Mesenchymal stem cell (in vitro differentiated cells and primary cell): Measurements from ENCODE around the gene ATG2B.

Experiments used
- DNase-seq: peaks from one replicate; pipeline ENCODE4 v3.0.0-alpha.2; 2013
- H2AFZ ChIP-seq: one replicate; pipeline ENCODE4 v1.6.1; 2013; ENCODE audit warnings: low read depth, mild to moderate bottlenecking, control low read depth, inconsistent platforms, low read length, moderate library complexity
- H2AK5ac ChIP-seq: 2 replicates; pipeline ENCODE4 v1.6.1; 2013; ENCODE audit warnings: low read length, moderate library complexity, mild to moderate bottlenecking, inconsistent platforms; ENCODE audit not compliant: severe bottlenecking
- H2BK120ac ChIP-seq: one replicate; pipeline ENCODE4 v1.6.1; 2013; ENCODE audit warnings: low read depth, mild to moderate bottlenecking, inconsistent platforms, low read length, moderate library complexity
- H2BK12ac ChIP-seq, 2 experiments: one replicate each; pipeline ENCODE4 v1.6.1; 2013; ENCODE audit warnings: inconsistent platforms in 2 of 2, low read length in 2 of 2, mild to moderate bottlenecking in 2 of 2, moderate library complexity in 2 of 2, control low read depth in 1 of 2
- H2BK15ac ChIP-seq: one replicate; pipeline ENCODE4 v1.6.1; 2013; ENCODE audit warnings: mild to moderate bottlenecking, low read depth, inconsistent platforms; ENCODE audit not compliant: poor library complexity, severe bottlenecking
- H2BK5ac ChIP-seq: 2 replicates; pipeline ENCODE4 v1.6.1; 2013; ENCODE audit warnings: low read depth, mild to moderate bottlenecking, low read length, control low read depth, inconsistent platforms; ENCODE audit not compliant: poor library complexity, severe bottlenecking
- H3K14ac ChIP-seq, 2 experiments: one replicate each; pipeline ENCODE4 v1.6.1; 2013; ENCODE audit warnings: inconsistent platforms in 2 of 2, low read length in 2 of 2, control low read depth in 1 of 2, mild to moderate bottlenecking in 1 of 2, moderate library complexity in 1 of 2
- H3K18ac ChIP-seq, 2 experiments: one replicate each; pipeline ENCODE4 v1.6.1; 2013; ENCODE audit warnings: inconsistent platforms in 2 of 2, low read length in 2 of 2, control low read depth in 1 of 2, low read depth in 1 of 2, mild to moderate bottlenecking in 1 of 2
- H3K23ac ChIP-seq, 2 experiments: one replicate each; pipeline ENCODE4 v1.6.1; 2013; ENCODE audit warnings: inconsistent platforms in 2 of 2, low read length in 2 of 2, mild to moderate bottlenecking in 2 of 2, moderate library complexity in 2 of 2, control low read depth in 1 of 2
- H3K27ac ChIP-seq: 2 replicates; pipeline ENCODE4 v1.5.1; 2013; ENCODE audit warnings: mild to moderate bottlenecking, moderate library complexity, low read length, control low read depth, inconsistent platforms; ENCODE audit not compliant: poor library complexity, severe bottlenecking
- H3K27me3 ChIP-seq, 2 experiments: 2 replicates each; pipeline versions ENCODE4 v1.6.1 to v1.7.0; 2013; ENCODE audit warnings: low read length in 2 of 2, mild to moderate bottlenecking in 2 of 2, moderate library complexity in 2 of 2, control low read depth in 1 of 2, inconsistent platforms in 1 of 2; ENCODE audit not compliant: control insufficient read depth in 1 of 2, insufficient read depth in 1 of 2
- H3K36me3 ChIP-seq, 2 experiments: 2 replicates each; pipeline versions ENCODE4 v1.6.1 to v1.7.0; 2013; ENCODE audit warnings: low read length in 2 of 2, control low read depth in 1 of 2, inconsistent platforms in 1 of 2, low read depth in 1 of 2, mild to moderate bottlenecking in 1 of 2; ENCODE audit not compliant: insufficient read depth in 2 of 2, control insufficient read depth in 1 of 2
- H3K4ac ChIP-seq, 2 experiments: one replicate each; pipeline ENCODE4 v1.6.1; 2013; ENCODE audit warnings: inconsistent platforms in 2 of 2, low read length in 2 of 2, mild to moderate bottlenecking in 2 of 2, moderate library complexity in 2 of 2, control low read depth in 1 of 2, low read depth in 1 of 2
- H3K4me1 ChIP-seq: 2 replicates; pipeline ENCODE4 v1.6.1; 2013; ENCODE audit warnings: low read depth, low read length, control low read depth; ENCODE audit not compliant: control insufficient read depth, insufficient read depth
- H3K4me2 ChIP-seq: 2 replicates; pipeline ENCODE4 v1.6.1; 2013; ENCODE audit warnings: low read length, mild to moderate bottlenecking, inconsistent platforms; ENCODE audit not compliant: poor library complexity, severe bottlenecking
- H3K4me3 ChIP-seq, 2 experiments: 2 replicates each; pipeline versions ENCODE4 v1.5.1 to v1.7.0; 2013; ENCODE audit warnings: low read length in 2 of 2, mild to moderate bottlenecking in 2 of 2, control low read depth in 1 of 2, low read depth in 1 of 2; ENCODE audit not compliant: insufficient read depth in 1 of 2
- H3K79me1 ChIP-seq: replicated peaks from 2 replicates; pipeline ENCODE4 v1.6.1; 2013; ENCODE audit warnings: mild to moderate bottlenecking, control low read depth, low read length, inconsistent platforms; ENCODE audit not compliant: poor library complexity, severe bottlenecking
- H3K9ac ChIP-seq: 2 replicates; pipeline ENCODE4 v1.7.0; 2013; ENCODE audit warnings: mild to moderate bottlenecking, low read length, moderate library complexity
- H3K9me3 ChIP-seq: 2 replicates; pipeline ENCODE4 v1.7.0; 2013; ENCODE audit warnings: mild to moderate bottlenecking, low read length; ENCODE audit not compliant: control insufficient read depth
- H4K8ac ChIP-seq: one replicate; pipeline ENCODE4 v1.6.1; 2013; ENCODE audit warnings: inconsistent platforms, mild to moderate bottlenecking, low read length, moderate library complexity
- H4K91ac ChIP-seq: one replicate; pipeline ENCODE4 v1.6.1; 2013; ENCODE audit warnings: mild to moderate bottlenecking, low read length, inconsistent platforms
- WGBS: methylation state at CpG from one replicate; pipeline ENCODE4 v1.1.7; 2013; ENCODE audit warnings: mixed read lengths; 5-methylcytosine and 5-hydroxymethylcytosine counted together

Gene ATG2B

DNA sequence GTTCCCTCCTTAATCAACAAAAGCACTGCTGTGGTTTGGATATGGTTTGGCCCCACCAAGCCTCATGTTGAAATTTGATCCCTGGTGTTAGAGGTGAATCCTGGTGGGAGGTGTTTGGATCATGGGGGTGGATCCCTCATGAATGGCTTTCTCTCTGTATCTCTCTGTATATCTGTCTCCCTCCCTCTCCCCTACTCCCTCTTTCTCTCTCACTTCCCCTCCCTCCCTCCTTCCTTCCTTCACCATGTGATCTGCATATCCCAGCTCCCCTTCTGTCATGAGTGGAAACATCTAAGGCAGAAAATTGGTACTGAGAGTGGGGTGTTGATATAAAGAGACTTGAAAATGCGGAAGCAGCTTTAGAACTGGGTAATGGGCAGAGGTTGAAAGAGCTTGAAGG lies 5.4 kb upstream of the ATG2B start:
- no peak for DNase-seq
- Histone ChIP-seq H3K79me1 (peaks cover 17% of the 10 kb centered on the region), H2BK5ac (no peak overlapping the region), H3K27ac (no peak overlapping the region), H2AFZ (no peak overlapping the region), H3K9ac (no peak overlapping the region), H3K4me2 (no peak overlapping the region), H3K4me3 (no peak overlapping the region), H3K4me1 (peaks cover 2% of the 10 kb centered on the region), H3K27me3 (no peaks in the 10 kb centered on the region), H3K14ac (no peak overlapping the region), H4K8ac (no peak overlapping the region), H3K18ac (no peak overlapping the region), H3K36me3 (peaks cover 0 to 3% of the 10 kb centered on the region in 2 experiments), H2BK120ac (no peak overlapping the region), H3K9me3 (no peaks in the 10 kb centered on the region), H3K23ac (no peak overlapping the region), H2AK5ac (no peak overlapping the region), H2BK15ac (no peak overlapping the region), H2BK12ac (no peak overlapping the region), H3K4ac (no peak overlapping the region), H4K91ac (no peak overlapping the region)
- WGBS = 100% methylated on average over 1 of the region's 1 CpG

DNA sequence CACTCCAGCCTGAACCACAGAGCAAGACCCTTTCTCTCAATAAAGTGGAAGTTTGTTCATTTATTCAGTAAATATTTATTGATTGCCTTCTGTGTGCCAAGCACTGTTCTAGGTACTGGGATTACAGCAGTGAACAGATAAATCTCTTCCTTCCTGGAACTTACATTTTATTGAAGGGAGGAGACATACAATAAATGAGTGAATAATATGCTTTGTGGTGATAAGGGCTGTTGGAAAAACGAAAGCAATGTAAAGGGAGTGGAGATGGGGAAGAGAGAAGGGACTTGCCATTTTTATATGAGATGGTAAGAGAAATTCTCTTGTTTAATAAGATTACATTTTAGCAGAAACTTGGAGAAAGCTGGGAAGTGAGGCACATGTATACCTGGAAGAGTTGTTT lies 1.8 kb upstream of the ATG2B start:
- Histone ChIP-seq H3K4me3 (peak overlapping the region in 1 of 2 experiments; percentile 97), H2AFZ (no peak overlapping the region), H2BK12ac (no peak overlapping the region), H3K27ac (no peak overlapping the region), H2AK5ac (no peak overlapping the region), H3K23ac (no peak overlapping the region), H3K9ac (peak overlapping the region; percentile 93), H3K18ac (no peak overlapping the region), H2BK15ac (no peak overlapping the region), H3K79me1 (peaks cover 18% of the 10 kb centered on the region), H3K4me2 (no peak overlapping the region), H2BK120ac (no peak overlapping the region), H4K8ac (no peak overlapping the region), H3K36me3 (peaks cover 0 to 3% of the 10 kb centered on the region in 2 experiments), H2BK5ac (no peak overlapping the region), H3K27me3 (no peaks in the 10 kb centered on the region), H3K4ac (no peak overlapping the region), H3K4me1 (peaks cover 4% of the 10 kb centered on the region), H3K9me3 (no peaks in the 10 kb centered on the region), H3K14ac (no peak overlapping the region), H4K91ac (no peak overlapping the region)
- WGBS = 95% methylated on average over 1 of the region's 1 CpG
- DNase-seq = no peak

DNA sequence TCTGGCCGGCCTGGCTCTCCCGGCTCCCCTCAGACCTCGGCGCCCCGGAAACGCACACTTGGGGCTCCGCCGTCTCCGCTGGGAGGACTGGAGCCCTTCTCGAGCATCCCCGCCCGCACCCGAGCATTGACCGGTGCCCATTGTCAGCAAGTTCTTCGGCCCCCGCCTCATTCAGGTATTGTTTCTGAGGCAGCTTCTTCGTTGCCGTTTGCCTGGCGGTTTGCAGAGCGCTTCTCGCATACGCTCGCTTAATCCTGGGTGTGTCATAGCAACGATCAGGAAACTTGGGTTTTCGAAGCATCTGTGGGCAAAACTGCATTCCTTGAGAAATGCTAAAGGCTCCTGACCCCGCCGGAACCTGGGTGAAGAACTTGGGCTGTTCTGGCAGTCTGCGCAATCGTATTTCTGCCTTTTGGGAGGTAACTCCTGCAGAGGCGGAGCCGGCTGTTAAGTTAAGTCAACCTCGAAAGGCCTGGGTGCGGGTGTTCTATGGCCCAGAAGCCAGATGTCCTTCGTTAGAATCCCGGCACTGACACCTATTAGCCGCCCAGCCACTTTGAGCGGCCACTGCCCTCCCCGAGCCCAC lies 703 bp upstream of the ATG2B start:
- Histone ChIP-seq H3K18ac (peak overlapping the region; percentile 48 to 77), H2BK12ac (no peak overlapping the region), H3K79me1 (peaks cover 16% of the 10 kb centered on the region), H3K27ac (peak overlapping the region; percentile 55), H2BK120ac (no peak overlapping the region), H2BK5ac (peak overlapping the region; percentile 61), H3K4me1 (peaks cover 4% of the 10 kb centered on the region), H3K9ac (peak overlapping the region; percentile 93), H4K91ac (no peak overlapping the region), H3K9me3 (no peaks in the 10 kb centered on the region), H3K4me3 (peak overlapping the region; percentile 87 to 97), H3K14ac (peak overlapping the region in 1 of 2 experiments; percentile 18), H4K8ac (no peak overlapping the region), H3K36me3 (no peaks in the 10 kb centered on the region), H2BK15ac (peak overlapping the region; percentile 77), H3K4ac (peak overlapping the region in 1 of 2 experiments; percentile 85), H2AFZ (peak overlapping the region; percentile 83), H3K4me2 (peak overlapping the region; percentile 90), H3K23ac (peak overlapping the region in 1 of 2 experiments; percentile 91), H2AK5ac (no peak overlapping the region), H3K27me3 (no peaks in the 10 kb centered on the region)
- peak; percentile 70 for DNase-seq
- under 1% methylated on average over 38 of the region's 38 CpGs for WGBS

DNA sequence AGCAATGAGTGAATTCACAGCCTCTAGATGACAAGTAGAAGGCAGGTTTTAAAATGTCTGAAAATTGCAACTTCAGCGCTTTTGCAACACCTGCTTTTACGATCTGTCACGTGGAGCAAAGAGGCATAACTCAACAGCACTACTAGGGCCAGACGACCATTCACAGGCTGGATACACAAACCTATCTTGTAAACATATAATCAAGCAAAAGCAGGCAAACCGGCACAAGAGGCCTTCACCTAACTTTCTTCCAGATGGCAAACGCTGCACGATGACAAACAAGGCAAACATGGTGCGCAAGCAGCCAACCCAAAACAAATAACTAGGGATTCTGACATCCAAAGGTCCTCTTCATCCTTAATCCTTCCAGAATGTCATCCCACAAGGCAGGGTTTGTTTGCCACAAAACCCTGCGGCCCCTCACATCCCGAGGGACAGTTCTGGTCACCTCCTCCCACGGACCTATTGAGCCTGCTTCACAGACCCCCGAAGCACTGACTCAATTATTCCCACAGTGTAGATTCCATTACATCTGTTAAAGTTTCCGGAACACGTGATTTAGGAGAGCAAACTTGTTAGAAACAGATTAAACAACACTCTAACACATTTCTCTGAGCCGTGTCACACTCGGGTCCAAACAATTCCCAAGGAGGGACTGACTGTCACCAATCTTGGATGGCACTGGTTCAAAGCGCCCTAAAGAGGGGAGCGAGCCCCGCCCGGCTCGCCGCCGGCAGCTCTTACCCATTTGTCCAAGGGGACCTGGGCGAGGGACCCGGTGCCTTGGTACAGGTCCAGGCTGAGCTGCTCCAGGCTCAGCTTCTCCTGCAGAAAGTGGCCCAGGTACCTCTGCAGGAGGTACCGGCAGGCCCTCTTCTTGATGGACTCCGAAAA lies 823 bp downstream of the ATG2B start:
- peaks cover 4% of the 10 kb centered on the region for H3K4me1 ChIP-seq
- 2% methylated on average over 27 of the region's 27 CpGs for WGBS
- no peak overlapping the region for H3K27ac ChIP-seq
- no peak overlapping the region for H2BK12ac ChIP-seq
- peak overlapping the region; percentile 97 for H3K4me3 ChIP-seq
- peak overlapping the region; percentile 49 to 93 for H3K18ac ChIP-seq
- no peak overlapping the region for H2BK120ac ChIP-seq
- no peaks in the 10 kb centered on the region for H3K27me3 ChIP-seq
- H3K79me1 ChIP-seq = peaks cover 19% of the 10 kb centered on the region
- no peak overlapping the region for H2AK5ac ChIP-seq
- H2AFZ ChIP-seq = peak overlapping the region; percentile 91
- H2BK15ac ChIP-seq = peak overlapping the region; percentile 44
- no peak overlapping the region for H2BK5ac ChIP-seq
- H3K9ac ChIP-seq = peak overlapping the region; percentile 97
- no peak overlapping the region for H4K8ac ChIP-seq
- H3K23ac ChIP-seq = no peak overlapping the region
- H4K91ac ChIP-seq = peak overlapping the region; percentile 25
- H3K9me3 ChIP-seq = no peaks in the 10 kb centered on the region
- H3K36me3 ChIP-seq = no peaks in the 10 kb centered on the region
- H3K4ac ChIP-seq = peak overlapping the region; percentile 5 to 35
- peak overlapping the region; percentile 90 for H3K4me2 ChIP-seq
- no peak overlapping the region for H3K14ac ChIP-seq
- DNase-seq = peak; percentile 66
